GM12864 (cell line): ENCODE measurements around the gene GZMM.
A peak's percentile ranks its signal among the peaks of the same experiment; 100 is the strongest.

Experiments used
- DNase-seq: peaks from one replicate; pipeline ENCODE4 v3.0.0-alpha.2; 2011; ENCODE audit warnings: low read depth
- H3K4me3 ChIP-seq: 2 replicates; pipeline ENCODE4 v1.5.1; 2011; ENCODE audit warnings: mild to moderate bottlenecking, low read depth, low read length, control low read depth
- TF ChIP-seq, protein P1 (sequence below): IDR thresholded peaks from 2 replicates; pipeline ENCODE4 v1.5.1; 2011; ENCODE audit warnings: low read depth, mild to moderate bottlenecking, moderate library complexity, low read length, control low read depth, inconsistent platforms; ENCODE audit errors: missing control alignments

Gene GZMM

DNA sequence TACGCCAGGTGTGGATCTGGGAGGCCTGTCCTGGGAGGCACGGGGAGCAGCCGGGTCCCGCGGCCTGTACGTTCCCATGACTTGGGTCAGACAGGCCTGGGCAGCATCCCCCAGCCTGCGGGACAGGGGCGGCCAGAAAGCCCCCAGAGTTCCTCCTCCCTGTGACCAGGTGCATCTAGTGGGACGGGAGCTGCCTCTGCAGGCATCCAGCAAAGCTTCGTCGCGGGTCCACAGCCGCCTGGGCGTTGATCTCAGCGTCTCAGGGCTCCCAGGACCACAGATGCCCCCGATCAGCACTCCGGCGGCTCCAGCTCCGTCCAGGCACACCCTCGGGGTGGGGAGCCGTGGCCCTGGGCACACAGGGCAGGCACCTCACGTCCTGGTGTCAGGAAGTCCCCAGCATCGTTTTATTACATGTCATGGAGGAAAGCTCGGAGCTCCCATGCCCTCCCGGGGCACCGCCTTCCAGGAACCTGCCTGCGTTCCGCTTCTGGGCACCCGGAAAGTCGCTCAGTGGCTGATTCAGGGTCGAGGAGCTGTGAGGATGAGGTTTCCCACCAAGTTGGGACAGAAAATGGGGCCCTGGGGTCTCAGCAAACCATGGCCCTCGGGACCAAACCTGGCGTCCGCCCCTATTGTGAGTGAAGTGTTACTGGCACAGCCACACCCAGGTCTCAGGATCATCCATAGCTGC lies 1.5 kb upstream of the GZMM start:
- TF ChIP-seq, protein P1, sequence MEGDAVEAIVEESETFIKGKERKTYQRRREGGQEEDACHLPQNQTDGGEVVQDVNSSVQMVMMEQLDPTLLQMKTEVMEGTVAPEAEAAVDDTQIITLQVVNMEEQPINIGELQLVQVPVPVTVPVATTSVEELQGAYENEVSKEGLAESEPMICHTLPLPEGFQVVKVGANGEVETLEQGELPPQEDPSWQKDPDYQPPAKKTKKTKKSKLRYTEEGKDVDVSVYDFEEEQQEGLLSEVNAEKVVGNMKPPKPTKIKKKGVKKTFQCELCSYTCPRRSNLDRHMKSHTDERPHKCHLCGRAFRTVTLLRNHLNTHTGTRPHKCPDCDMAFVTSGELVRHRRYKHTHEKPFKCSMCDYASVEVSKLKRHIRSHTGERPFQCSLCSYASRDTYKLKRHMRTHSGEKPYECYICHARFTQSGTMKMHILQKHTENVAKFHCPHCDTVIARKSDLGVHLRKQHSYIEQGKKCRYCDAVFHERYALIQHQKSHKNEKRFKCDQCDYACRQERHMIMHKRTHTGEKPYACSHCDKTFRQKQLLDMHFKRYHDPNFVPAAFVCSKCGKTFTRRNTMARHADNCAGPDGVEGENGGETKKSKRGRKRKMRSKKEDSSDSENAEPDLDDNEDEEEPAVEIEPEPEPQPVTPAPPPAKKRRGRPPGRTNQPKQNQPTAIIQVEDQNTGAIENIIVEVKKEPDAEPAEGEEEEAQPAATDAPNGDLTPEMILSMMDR, result no peak
- DNase-seq, result no peak
- no peak overlapping the region for H3K4me3 ChIP-seq

DNA sequence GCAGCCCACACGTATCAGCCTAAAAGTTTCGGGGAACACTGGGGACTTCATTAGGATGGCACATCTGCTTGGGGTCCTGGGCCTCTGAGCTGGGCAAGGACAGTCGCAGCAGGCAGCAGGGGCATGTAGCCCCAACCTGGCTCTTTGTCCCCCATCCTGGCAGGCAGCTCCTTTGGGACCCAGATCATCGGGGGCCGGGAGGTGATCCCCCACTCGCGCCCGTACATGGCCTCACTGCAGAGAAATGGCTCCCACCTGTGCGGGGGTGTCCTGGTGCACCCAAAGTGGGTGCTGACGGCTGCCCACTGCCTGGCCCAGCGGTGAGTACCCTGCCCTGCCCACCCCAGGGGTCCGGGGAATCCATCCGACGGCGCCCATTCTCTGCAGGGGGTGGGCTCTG lies 3.3 kb downstream of the GZMM start:
- no peak for DNase-seq
- no peak overlapping the region for H3K4me3 ChIP-seq
- TF ChIP-seq, protein P1, result no peak

DNA sequence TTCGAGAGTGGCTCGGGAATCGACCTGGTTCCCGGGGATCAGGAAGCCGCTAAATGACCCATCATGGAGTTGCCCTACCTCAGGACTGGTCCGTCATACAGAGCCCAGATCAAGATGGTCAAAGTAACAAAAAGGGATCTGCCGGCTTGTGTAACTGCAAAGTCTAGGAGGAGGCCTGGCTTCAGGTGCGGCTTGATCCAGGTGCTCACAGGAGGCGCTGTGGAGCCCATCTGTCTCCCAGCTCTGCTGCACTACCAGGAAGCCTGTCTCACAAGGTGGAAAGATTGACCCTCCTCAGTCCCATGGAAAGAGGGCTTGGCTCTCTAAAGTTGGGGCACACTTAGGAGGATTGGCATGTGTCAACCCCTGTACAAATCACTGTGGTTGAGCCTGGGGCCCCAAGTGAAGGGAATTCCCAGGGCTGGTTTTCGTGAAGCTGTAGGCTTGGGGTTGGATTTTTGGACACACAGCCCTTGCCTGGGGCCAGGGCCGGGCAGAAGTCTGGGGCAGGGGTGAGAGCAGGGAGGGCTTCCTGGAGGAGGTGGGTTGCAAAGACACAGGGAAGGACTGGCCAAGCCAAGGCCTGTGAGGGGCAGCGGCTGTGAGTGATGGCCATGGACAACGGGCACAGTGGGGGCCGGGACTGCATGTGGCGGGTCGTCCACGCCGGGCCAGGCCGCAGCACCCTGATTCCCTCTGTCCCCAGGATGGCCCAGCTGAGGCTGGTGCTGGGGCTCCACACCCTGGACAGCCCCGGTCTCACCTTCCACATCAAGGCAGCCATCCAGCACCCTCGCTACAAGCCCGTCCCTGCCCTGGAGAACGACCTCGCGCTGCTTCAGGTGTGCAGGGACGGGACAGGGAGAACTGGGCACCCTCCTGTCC lies 4.2 kb downstream of the GZMM start:
- no peak overlapping the region for H3K4me3 ChIP-seq
- DNase-seq, result no peak
- TF ChIP-seq, protein P1, result peak; percentile 17

DNA sequence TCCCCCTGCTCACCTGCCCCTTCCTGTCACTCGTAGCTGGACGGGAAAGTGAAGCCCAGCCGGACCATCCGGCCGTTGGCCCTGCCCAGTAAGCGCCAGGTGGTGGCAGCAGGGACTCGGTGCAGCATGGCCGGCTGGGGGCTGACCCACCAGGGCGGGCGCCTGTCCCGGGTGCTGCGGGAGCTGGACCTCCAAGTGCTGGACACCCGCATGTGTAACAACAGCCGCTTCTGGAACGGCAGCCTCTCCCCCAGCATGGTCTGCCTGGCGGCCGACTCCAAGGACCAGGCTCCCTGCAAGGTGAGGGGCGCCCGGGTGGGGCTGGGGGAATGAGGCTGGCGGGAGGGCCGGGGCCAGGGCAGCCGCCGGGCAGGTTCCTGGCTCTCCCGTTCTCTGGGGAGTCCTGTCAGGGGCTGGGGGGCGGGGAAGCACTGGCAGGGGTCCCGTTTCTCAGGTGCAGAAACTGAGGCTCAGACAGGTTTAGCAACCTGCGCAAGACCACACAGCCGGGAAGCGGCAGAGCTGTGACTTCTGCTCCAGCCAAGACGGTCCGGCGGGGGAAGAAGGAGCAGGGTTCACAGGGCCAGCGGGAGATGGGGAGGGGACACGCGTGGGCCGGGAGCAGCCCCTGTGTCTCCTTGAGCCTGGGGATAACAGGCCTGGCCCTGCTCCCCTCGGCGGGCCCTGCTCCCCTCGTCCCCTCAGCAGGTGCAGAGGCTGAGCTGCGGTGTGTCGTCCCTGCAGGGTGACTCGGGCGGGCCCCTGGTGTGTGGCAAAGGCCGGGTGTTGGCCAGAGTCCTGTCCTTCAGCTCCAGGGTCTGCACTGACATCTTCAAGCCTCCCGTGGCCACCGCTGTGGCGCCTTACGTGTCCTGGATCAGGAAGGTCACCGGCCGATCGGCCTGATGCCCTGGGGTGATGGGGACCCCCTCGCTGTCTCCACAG lies 5.3 kb downstream of the GZMM start:
- no peak for DNase-seq
- TF ChIP-seq, protein P1, result no peak
- H3K4me3 ChIP-seq, result no peak overlapping the region

DNA sequence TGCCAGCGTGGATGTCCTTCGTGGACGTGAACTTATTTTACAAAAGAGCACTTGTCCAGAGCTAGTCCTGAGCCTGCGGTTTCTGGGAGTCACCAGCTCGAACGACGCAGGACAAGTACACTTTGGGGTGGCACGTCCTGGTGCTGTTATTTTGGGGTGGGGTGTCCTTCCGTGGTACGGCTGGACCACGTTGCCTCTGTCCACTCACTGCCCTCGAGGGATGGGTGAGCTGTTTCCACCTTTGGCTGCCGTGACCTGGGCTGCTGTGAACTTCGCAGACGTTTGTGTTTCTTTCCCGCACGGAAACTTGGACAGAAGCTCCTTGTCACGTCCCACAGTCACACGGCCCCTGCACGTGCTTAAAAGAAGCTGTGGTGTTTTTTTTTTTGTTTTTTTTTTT lies 11.0 kb downstream of the GZMM start:
- TF ChIP-seq, protein P1, result no peak
- no peak overlapping the region for H3K4me3 ChIP-seq

DNA sequence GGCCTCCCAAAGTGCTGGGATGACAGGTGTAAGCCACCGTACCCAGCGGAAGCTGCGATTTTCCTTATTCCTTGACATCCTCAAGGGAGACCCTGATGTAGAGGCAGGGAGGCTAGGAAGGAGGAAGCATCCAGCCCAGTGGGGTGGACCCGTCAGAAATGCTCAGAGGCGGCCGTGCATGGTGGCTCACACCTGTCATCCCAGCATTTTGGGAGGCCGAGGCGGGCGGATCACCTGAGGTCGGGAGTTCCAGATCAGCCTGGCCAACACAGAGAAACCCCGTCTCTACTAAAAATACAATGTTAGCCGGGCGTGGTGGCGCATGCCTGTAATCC lies 11.6 kb downstream of the GZMM start:
- no peak overlapping the region for H3K4me3 ChIP-seq
- TF ChIP-seq, protein P1, result no peak
- no peak for DNase-seq

More for the DNA sequence above, 11.0 kb downstream of the GZMM start:
- no peak for DNase-seq
